GDM1 (cell line): ENCODE results near the gene TNFRSF25.
"Not testable (repeated sequence)": the region's sequence is repeated elsewhere in the genome, so short reads cannot be mapped to it uniquely, and the experiment has no call there.

Source experiments
- DNase-seq: peaks from one replicate; lab custom pipeline; 2025; lab: John Stamatoyannopoulos, UW

TNFRSF25 gene

GRCh38 chr1:6468729-6469461, 2.9 kb upstream of the TNFRSF25 start:
- DNase-seq: no peak

DNA sequence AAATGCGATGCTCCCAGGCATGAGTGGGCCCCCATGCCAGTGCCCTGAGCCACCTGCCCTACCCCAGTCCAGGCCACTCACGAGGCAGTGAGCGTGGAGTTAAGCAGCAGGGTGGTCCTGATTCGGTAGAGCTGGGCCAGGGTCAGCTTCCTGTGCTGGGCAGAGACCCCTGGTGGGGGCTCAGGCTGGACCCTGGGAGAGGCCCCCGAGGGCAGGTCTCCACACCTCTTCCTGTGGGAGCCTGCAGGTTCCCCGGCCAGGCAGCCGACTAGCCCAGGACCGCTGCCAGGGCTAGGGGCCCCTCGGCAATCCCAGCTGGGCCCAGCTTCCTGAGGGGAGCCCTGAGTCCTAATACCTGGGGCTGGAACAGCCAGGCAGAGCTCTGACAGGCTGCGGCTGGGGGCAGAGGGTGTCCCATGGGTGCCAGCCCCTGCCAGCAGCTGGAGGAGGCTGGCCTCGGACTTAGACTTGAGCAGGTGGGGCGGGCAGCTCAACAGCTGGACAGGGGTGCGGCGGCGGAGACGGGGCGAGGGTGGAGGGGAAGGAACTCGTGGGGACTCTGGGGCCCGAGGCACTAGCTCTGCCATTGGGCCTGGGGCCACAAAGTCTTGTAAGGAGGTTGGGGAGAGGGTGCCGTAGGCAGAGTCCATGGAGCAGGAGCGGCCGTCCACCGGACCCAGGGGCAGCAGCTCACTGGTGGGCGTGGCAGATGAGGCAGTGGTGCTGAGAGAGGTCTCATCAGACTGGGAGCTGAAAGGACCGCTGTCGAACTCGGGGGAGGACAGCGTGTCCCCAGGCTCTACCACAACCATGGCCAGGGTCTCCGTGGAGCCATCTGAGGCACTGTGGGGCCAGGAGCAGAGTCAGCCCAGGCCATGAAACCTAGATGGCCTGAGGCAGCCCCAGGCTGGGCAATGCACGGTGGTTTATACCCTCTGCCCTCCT, 2.0 kb upstream of the TNFRSF25 start:
- DNase-seq: no peak

- no peak for DNase-seq
Measured at GRCh38 chr1:6467224-6467623, 1.3 kb upstream of the TNFRSF25 start.

DNA sequence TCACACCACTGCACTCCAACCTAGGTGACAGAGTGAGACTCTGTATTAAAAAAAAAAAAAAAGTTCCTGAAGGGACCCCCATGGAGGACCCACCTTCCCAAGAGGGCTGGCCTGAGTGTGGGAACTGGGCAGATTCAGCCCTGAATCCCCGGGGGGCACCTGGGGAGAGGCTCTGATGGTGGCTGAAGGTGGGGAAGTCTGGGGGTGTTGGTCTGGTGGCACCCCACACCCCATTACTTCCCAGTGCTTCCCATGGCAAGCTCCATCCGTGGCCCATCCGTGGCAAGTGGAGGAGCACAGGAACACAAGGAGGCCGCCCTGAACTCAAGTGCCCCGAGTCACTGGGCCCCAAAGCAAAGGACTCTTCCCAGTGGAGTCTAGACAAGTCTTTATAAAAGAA, 778 bp upstream of the TNFRSF25 start:
- DNase-seq: no peak

DNA sequence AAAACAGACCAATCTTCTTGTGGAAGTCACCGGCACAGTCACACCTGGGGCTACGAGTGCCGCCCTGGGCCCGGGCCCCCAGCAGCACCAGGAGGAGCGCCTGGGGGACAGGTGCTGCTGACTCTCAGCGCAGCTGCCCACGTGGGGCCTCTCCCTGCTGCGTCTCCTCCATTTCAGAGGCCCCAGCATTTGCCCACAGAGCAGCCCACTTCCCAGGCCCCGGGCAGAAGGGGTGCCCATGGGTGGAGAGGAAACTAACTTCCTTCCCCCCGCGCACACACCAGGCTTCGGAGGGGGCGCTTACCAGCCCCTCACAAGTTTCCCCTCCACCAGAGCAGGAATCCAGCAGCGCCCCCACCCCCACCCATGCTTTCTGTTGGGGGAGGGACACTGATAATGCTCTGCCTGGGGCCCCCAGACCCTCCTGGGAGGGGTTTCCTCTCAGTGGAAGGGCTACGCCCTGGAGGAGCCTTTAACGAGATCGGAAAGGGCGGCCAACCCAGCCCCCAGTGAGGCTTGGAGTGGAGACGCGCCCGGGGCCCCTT, 440 bp downstream of the TNFRSF25 start:
- no peak for DNase-seq

GRCh38 chr1:6464915-6465314, 1.1 kb downstream of the TNFRSF25 start:
- DNase-seq: no peak

GRCh38 chr1:6464514-6464836, 1.5 kb downstream of the TNFRSF25 start:
- no peak for DNase-seq

GRCh38 chr1:6463120-6463412, 2.9 kb downstream of the TNFRSF25 start:
- DNase-seq: no peak

DNA sequence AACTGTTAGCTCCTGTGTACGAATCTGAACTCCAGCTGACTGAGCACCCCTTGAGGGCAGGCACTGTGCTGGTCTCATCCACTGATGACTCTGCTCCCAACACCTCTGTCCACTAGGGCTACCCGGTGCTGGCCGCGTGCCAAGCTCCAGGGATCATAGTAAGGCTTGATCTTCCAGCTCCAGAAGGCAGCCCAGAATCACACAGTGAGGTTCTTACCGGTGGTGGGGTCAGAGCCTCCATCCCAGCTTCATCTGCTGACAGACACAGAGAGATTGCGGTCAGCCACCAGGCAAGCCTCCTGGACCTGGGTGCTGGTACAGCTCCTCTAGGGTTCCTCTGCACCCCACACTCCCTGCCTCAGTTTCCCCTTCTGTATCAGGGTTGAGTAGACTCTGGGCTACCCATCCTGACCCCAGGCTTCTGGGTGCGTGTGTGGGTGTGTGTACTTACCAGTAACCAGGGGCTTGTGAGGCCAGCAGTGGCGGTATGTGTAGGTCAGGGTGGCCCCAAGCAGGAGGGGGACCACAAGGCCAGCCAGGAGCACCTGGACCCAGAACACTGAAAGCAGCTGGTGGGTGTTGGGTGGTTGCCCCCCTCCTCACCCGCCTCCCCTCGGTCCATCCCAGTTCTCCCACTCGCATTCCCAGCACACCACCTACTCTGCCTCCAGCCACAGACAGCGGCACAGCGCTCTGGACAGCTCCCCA, 3.4 kb downstream of the TNFRSF25 start:
- no peak for DNase-seq

DNA sequence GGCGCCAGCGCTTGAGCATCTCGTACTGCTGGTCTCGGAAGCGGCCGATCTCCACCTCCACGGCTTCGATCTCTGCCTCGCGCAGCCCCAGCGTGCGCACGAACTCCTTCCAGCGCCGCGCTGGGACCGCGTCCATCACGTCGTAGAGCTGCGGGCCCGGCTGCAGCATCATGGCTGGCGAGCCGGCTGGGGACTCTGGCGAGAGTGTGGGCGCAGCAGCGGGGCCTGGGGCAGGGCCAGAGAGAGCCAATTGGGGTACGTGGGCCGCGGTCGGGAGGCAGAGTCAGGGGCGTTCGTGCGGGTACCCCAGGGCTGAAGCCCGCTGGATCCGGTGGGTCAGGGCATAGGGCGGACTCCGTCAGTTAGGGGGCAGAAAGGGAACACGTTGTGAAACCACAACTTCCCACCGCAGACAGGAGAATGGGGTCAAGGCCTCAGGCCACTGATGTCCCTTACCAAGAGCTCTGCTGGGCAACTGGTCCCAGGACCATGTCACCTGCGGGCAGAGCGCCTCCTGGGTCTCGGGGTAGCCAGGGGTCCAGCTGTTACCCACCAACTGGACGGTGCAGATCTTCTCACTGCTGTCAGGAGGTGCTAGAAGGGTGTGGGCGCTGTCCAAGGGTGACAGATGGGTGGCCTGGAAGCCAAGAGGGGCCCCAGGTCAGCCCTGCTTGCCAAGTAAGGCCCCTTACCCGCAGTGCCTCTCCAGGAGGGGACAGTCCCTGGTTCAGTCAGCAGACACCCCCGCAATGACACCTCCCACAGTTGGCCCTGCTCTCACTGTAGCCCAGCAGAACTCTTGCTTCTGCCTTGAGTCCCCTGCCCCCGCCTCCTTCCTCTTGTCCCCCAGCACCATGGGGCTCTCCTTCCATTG, 4.2 kb downstream of the TNFRSF25 start:
- DNase-seq: no peak

GRCh38 chr1:6461051-6461530, 4.9 kb downstream of the TNFRSF25 start:
- no peak for DNase-seq

- no peak for DNase-seq
Measured at GRCh38 chr1:6460301-6461050, 5.5 kb downstream of the TNFRSF25 start.

GRCh38 chr1:6459850-6460265, 6.1 kb downstream of the TNFRSF25 start:
- DNase-seq: no peak

DNA sequence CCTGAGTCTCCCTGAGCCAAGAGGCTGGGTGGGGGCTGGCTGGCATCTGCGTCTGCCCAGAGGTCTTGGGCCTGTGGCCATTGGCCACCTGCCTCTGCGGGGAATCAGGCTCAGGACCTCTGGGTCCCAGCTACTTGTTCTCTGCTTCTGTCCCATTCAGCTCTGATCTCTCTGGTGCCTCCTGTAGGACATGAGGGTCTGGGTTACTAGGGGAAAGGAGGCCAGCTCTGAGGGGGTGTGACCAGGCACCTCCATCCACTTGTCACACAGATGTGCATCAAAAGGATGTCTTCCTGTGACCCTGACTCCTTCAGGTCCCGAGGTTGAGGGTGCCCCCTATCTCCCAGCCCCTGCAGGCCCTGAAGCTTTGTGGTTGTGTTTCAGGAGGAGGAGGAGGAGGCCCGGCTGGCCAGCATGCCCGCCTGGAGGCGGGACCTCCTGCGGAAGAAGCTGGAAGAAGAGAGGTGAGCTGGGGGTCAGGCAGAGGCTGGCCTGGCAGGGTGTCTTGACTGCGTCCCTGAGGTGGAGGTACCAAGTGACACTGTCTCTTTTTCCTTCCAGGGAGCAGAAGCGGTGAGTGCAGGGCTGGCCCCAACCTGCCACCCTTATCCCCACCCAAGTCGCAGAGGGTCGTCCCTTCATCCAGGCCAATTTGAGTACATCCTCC, 9.0 kb downstream of the TNFRSF25 start:
- no peak for DNase-seq

- not testable (repeated sequence) for DNase-seq
Measured at GRCh38 chr1:6455752-6456520, 10.0 kb downstream of the TNFRSF25 start.

- DNase-seq: no peak
Measured at GRCh38 chr1:6454856-6455751, 10.9 kb downstream of the TNFRSF25 start.

DNA sequence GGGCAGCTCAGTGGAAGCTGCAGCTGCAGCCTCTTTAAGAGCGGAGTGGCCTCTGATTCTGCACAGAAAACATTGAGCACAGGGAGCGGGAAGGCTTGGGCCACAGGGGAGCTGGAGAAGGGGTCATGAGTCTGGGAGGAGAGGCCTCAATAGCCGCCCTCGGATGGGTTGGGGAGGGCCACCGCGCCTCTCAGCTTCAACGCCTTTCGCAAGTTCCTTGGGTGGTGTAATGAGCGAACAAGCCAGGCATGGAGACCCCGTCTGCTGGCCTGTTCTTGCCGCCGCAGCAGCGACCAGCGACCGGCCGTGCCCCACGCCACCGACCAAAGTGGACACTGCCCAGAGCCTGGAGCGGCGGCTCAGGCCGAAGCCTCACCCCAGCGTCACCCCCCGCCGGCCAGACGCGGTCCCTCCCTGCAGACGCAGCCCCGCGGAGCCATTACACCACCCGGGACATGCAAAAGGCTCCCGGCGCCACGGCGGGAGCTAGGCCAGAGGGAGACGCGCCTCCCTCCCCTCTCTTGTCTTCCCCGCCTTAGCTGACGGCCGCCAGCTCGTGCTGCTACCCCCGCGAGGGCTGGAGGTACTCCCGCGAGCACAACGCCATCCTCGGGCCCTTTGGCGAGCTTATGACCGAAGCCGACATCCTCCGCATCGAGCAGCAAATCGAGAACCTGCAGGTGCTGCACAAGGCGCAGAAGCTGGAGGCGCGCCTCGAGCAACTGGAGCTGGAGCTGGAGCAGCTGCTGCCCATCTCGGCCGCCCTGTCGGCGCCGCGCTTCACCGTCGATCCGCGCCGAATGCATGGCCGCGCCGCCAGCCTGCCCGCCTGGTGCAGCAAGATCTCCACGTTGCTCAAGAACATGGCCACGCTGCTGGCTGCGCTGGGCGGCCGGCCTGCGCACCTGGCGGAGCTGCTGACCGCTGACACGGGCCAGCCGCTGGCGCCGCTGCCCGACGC, 11.8 kb downstream of the TNFRSF25 start:
- DNase-seq: not testable (repeated sequence)
